Hepatocyte (in vitro differentiated cells): ENCODE data around the gene RALGAPA2.

ENCODE experiments used
- CTCF ChIP-seq: fragments of 200-600 bp; sonication (generic); IDR thresholded peaks from 2 replicates; pipeline ENCODE4 v1.5.1; 2016; ENCODE audit warnings: antibody characterized with exemption, mild to moderate bottlenecking; ENCODE audit not compliant: poor library complexity
- EZH2 ChIP-seq: fragments of 200-600 bp; sonication (generic); IDR thresholded peaks from 2 replicates; pipeline ENCODE4 v1.6.1; 2016; ENCODE audit warnings: antibody characterized with exemption, mild to moderate bottlenecking, borderline replicate concordance

- TF ChIP-seq CTCF, result no peak
- TF ChIP-seq EZH2, result no peak
Measured at GRCh38 chr20:20365480-20366161, 346.8 kb downstream of the RALGAPA2 start.
